HL-60 (cell line): ENCODE measurements around the gene PRDM2.

Experiments used
- DNase-seq, 2 experiments: peaks; one replicate each; pipeline ENCODE4 v3.0.0-alpha.2; 2010 to 2020; ENCODE audit warnings: low read depth in 1 of 2, low spot score in 1 of 2
- H3K27ac ChIP-seq: fragments of 250-450 bp; sonication (Bioruptor Pico); replicated peaks from 2 replicates; pipeline ENCODE4 v1.5.1; 2020; ENCODE audit warnings: mild to moderate bottlenecking, moderate library complexity
- H3K27me3 ChIP-seq: fragments of 250-450 bp; sonication (Bioruptor Pico); 2 replicates; pipeline ENCODE4 v1.5.1; 2021; ENCODE audit warnings: mild to moderate bottlenecking, moderate library complexity; ENCODE audit not compliant: insufficient read depth, poor library complexity, severe bottlenecking
- H3K4me3 ChIP-seq: replicated peaks from 2 replicates; pipeline ENCODE4 v1.5.1; 2011; ENCODE audit warnings: mild to moderate bottlenecking, control low read depth, low read length; ENCODE audit not compliant: insufficient read depth
- CTCF ChIP-seq: IDR thresholded peaks from one replicate; pipeline ENCODE4 v1.5.1; 2011; ENCODE audit warnings: low read length, control low read depth, inconsistent platforms; ENCODE audit not compliant: insufficient read depth
- GABPA ChIP-seq: IDR thresholded peaks from 2 replicates; pipeline ENCODE4 v1.6.1; 2012; ENCODE audit warnings: low read depth
- POLR2AphosphoS5 ChIP-seq: IDR thresholded peaks from 2 replicates; pipeline ENCODE4 v1.6.1; 2012; ENCODE audit warnings: low read depth
- REST ChIP-seq: IDR thresholded peaks from 2 replicates; pipeline ENCODE4 v1.6.1; 2012; ENCODE audit warnings: low read depth; ENCODE audit not compliant: insufficient replicate concordance
- SPI1 ChIP-seq: IDR thresholded peaks from 2 replicates; pipeline ENCODE4 v1.6.1; 2012; ENCODE audit warnings: low read depth, mild to moderate bottlenecking, borderline replicate concordance

Gene PRDM2

GRCh38 chr1:13661539-13661938, 38.4 kb upstream of the PRDM2 start:
- no peak for DNase-seq
- H3K27ac ChIP-seq = no peak overlapping the region
- no peak for TF ChIP-seq SPI1
- TF ChIP-seq CTCF = no peak
- no peak for TF ChIP-seq GABPA
- no peak for TF ChIP-seq POLR2AphosphoS5
- TF ChIP-seq REST = no peak
- no peak overlapping the region for H3K4me3 ChIP-seq
- no peaks in the 10 kb centered on the region for H3K27me3 ChIP-seq

GRCh38 chr1:13662493-13662892, 37.5 kb upstream of the PRDM2 start:
- TF ChIP-seq REST (no peak), SPI1 (no peak), GABPA (no peak), CTCF (no peak), POLR2AphosphoS5 (no peak)
- Histone ChIP-seq H3K27me3 (no peaks in the 10 kb centered on the region), H3K4me3 (no peak overlapping the region), H3K27ac (no peak overlapping the region)
- DNase-seq = no peak

- no peak overlapping the region for H3K27ac ChIP-seq
- no peak overlapping the region for H3K4me3 ChIP-seq
- TF ChIP-seq REST (no peak), POLR2AphosphoS5 (no peak), SPI1 (no peak), CTCF (no peak), GABPA (no peak)
- DNase-seq = peak in 1 of 2 experiments; percentile 30
- no peaks in the 10 kb centered on the region for H3K27me3 ChIP-seq
These were observed 36.0 kb upstream of the PRDM2 start for GRCh38 chr1:13663969-13664368.
